ENCODE results near the gene EIF3A. TPM values are rescaled to one million over a fixed set of nuclear protein-coding genes. Genes with fewer than 3 reads are reported as not detected.

The EIF3A gene
- total and polyA plus RNA-seq, 4 donors, result 46.9 to 95.1 (median 71.7) TPM

- 92 to 94% methylated on average over 9 of the region's 9 CpGs for WGBS, 2 donors
- Histone ChIP-seq H3K4me3 (ENCODE audit: low read length in 2 of 2) (no peak overlapping the region), H3K4me1 (ENCODE audit: control insufficient read depth in 1 of 2, insufficient read depth in 2 of 2, low read length in 2 of 2) (no peaks in the 10 kb centered on the region), H3K27me3 (ENCODE audit: control insufficient read depth in 1 of 2, insufficient read depth in 2 of 2, low read length in 1 of 2) (no peaks in the 10 kb centered on the region), H3K36me3 (ENCODE audit: control insufficient read depth in 1 of 2, insufficient read depth in 2 of 2, low read length in 1 of 2) (peaks cover 2 to 9% of the 10 kb centered on the region in 2 donors), H3K27ac (ENCODE audit: low read depth in 1 of 2, low read length in 2 of 2) (no peak overlapping the region), H3K9me3 (ENCODE audit: control insufficient read depth, low read length) (no peaks in the 10 kb centered on the region)
- DNase-seq, result no peak
- intact Hi-C loops (cut with DNase I), result no loop called here
- no peak for ATAC-seq (ENCODE audit: low FRiP score)
Measured at GRCh38 chr10:119070395-119071165, 10.0 kb downstream of the EIF3A start.

GRCh38 chr10:119061926-119062325, 18.7 kb downstream of the EIF3A start:
- peaks cover 9 to 18% of the 10 kb centered on the region in 2 donors for H3K36me3 ChIP-seq (ENCODE audit: control insufficient read depth in 1 of 2, insufficient read depth in 2 of 2, low read length in 1 of 2)
- intact Hi-C loops (cut with DNase I), result no loop called here
- no peaks in the 10 kb centered on the region for H3K9me3 ChIP-seq (ENCODE audit: control insufficient read depth, low read length)
- H3K4me3 ChIP-seq (ENCODE audit: low read length in 2 of 2), result no peak overlapping the region
- H3K27ac ChIP-seq (ENCODE audit: low read depth in 1 of 2, low read length in 2 of 2), result no peak overlapping the region
- no peak for DNase-seq
- H3K4me1 ChIP-seq (ENCODE audit: control insufficient read depth in 1 of 2, insufficient read depth in 2 of 2, low read length in 2 of 2), result peaks cover 0 to 2% of the 10 kb centered on the region in 2 donors
- no peak for ATAC-seq (ENCODE audit: low FRiP score)
- H3K27me3 ChIP-seq (ENCODE audit: control insufficient read depth in 1 of 2, insufficient read depth in 2 of 2, low read length in 1 of 2), result no peaks in the 10 kb centered on the region
- 77 to 80% methylated on average over 2 of the region's 2 CpGs for WGBS, 2 donors

- Histone ChIP-seq H3K4me1 (ENCODE audit: control insufficient read depth in 1 of 2, insufficient read depth in 2 of 2, low read length in 2 of 2) (peaks cover 0 to 2% of the 10 kb centered on the region in 2 donors), H3K27me3 (ENCODE audit: control insufficient read depth in 1 of 2, insufficient read depth in 2 of 2, low read length in 1 of 2) (no peaks in the 10 kb centered on the region), H3K9me3 (ENCODE audit: control insufficient read depth, low read length) (no peaks in the 10 kb centered on the region), H3K36me3 (ENCODE audit: control insufficient read depth in 1 of 2, insufficient read depth in 2 of 2, low read length in 1 of 2) (peaks cover 9 to 18% of the 10 kb centered on the region in 2 donors), H3K4me3 (ENCODE audit: low read length in 2 of 2) (no peak overlapping the region), H3K27ac (ENCODE audit: low read depth in 1 of 2, low read length in 2 of 2) (no peak overlapping the region)
- DNase-seq (no peak), ATAC-seq (ENCODE audit: low FRiP score) (no peak)
- intact Hi-C loops (cut with DNase I), result no loop called here
- WGBS, 2 donors, result 68 to 75% methylated on average over 1 of the region's 1 CpG
Measured at GRCh38 chr10:119061352-119061751, 19.3 kb downstream of the EIF3A start.

GRCh38 chr10:119060107-119060506, 20.5 kb downstream of the EIF3A start:
- no peak overlapping the region for H3K27ac ChIP-seq (ENCODE audit: low read depth in 1 of 2, low read length in 2 of 2)
- no peaks in the 10 kb centered on the region for H3K27me3 ChIP-seq (ENCODE audit: control insufficient read depth in 1 of 2, insufficient read depth in 2 of 2, low read length in 1 of 2)
- peaks cover 8 to 9% of the 10 kb centered on the region in 2 donors for H3K36me3 ChIP-seq (ENCODE audit: control insufficient read depth in 1 of 2, insufficient read depth in 2 of 2, low read length in 1 of 2)
- ATAC-seq (ENCODE audit: low FRiP score), result no peak
- H3K4me1 ChIP-seq (ENCODE audit: control insufficient read depth in 1 of 2, insufficient read depth in 2 of 2, low read length in 2 of 2), result peaks cover 0 to 2% of the 10 kb centered on the region in 2 donors
- no peak for DNase-seq
- WGBS, 2 donors, result 79 to 85% methylated on average over 1 of the region's 1 CpG
- no peak overlapping the region for H3K4me3 ChIP-seq (ENCODE audit: low read length in 2 of 2)
- no peaks in the 10 kb centered on the region for H3K9me3 ChIP-seq (ENCODE audit: control insufficient read depth, low read length)
- intact Hi-C loops (cut with DNase I), result no loop called here

GRCh38 chr10:119059557-119059956, 21.1 kb downstream of the EIF3A start:
- ATAC-seq (ENCODE audit: low FRiP score) (no peak), DNase-seq (no peak)
- Histone ChIP-seq H3K4me1 (ENCODE audit: control insufficient read depth in 1 of 2, insufficient read depth in 2 of 2, low read length in 2 of 2) (peaks cover 0 to 2% of the 10 kb centered on the region in 2 donors), H3K27me3 (ENCODE audit: control insufficient read depth in 1 of 2, insufficient read depth in 2 of 2, low read length in 1 of 2) (no peaks in the 10 kb centered on the region), H3K4me3 (ENCODE audit: low read length in 2 of 2) (no peak overlapping the region), H3K36me3 (ENCODE audit: control insufficient read depth in 1 of 2, insufficient read depth in 2 of 2, low read length in 1 of 2) (peaks cover 7 to 11% of the 10 kb centered on the region in 2 donors), H3K9me3 (ENCODE audit: control insufficient read depth, low read length) (no peaks in the 10 kb centered on the region), H3K27ac (ENCODE audit: low read depth in 1 of 2, low read length in 2 of 2) (no peak overlapping the region)
- intact Hi-C loops (cut with DNase I), result no loop called here
- 76 to 78% methylated on average over 4 of the region's 4 CpGs for WGBS, 2 donors

- ATAC-seq (ENCODE audit: low FRiP score), result no peak
- intact Hi-C loops (cut with DNase I), result no loop called here
- 86 to 87% methylated on average over 11 of the region's 11 CpGs for WGBS, 2 donors
- no peak overlapping the region for H3K27ac ChIP-seq (ENCODE audit: low read depth in 1 of 2, low read length in 2 of 2)
- H3K4me1 ChIP-seq (ENCODE audit: control insufficient read depth in 1 of 2, insufficient read depth in 2 of 2, low read length in 2 of 2), result peaks cover 0 to 2% of the 10 kb centered on the region in 2 donors
- peaks cover 8 to 14% of the 10 kb centered on the region in 2 donors for H3K36me3 ChIP-seq (ENCODE audit: control insufficient read depth in 1 of 2, insufficient read depth in 2 of 2, low read length in 1 of 2)
- no peak for DNase-seq
- H3K27me3 ChIP-seq (ENCODE audit: control insufficient read depth in 1 of 2, insufficient read depth in 2 of 2, low read length in 1 of 2), result no peaks in the 10 kb centered on the region
- H3K4me3 ChIP-seq (ENCODE audit: low read length in 2 of 2), result no peak overlapping the region
- H3K9me3 ChIP-seq (ENCODE audit: control insufficient read depth, low read length), result no peaks in the 10 kb centered on the region
Measured at GRCh38 chr10:119058010-119058409, 22.6 kb downstream of the EIF3A start.

- DNase-seq (no peak), ATAC-seq (ENCODE audit: low FRiP score) (no peak)
- peaks cover 11 to 21% of the 10 kb centered on the region in 2 donors for H3K36me3 ChIP-seq (ENCODE audit: control insufficient read depth in 1 of 2, insufficient read depth in 2 of 2, low read length in 1 of 2)
- peaks cover 0 to 2% of the 10 kb centered on the region in 2 donors for H3K4me1 ChIP-seq (ENCODE audit: control insufficient read depth in 1 of 2, insufficient read depth in 2 of 2, low read length in 2 of 2)
- intact Hi-C loops (cut with DNase I), result no loop called here
- WGBS, 2 donors, result 84 to 85% methylated on average over 1 of the region's 1 CpG
- no peaks in the 10 kb centered on the region for H3K9me3 ChIP-seq (ENCODE audit: control insufficient read depth, low read length)
- H3K27ac ChIP-seq (ENCODE audit: low read depth in 1 of 2, low read length in 2 of 2), result no peak overlapping the region
- no peak overlapping the region for H3K4me3 ChIP-seq (ENCODE audit: low read length in 2 of 2)
- H3K27me3 ChIP-seq (ENCODE audit: control insufficient read depth in 1 of 2, insufficient read depth in 2 of 2, low read length in 1 of 2), result no peaks in the 10 kb centered on the region
Measured at GRCh38 chr10:119055472-119055871, 25.1 kb downstream of the EIF3A start.

GRCh38 chr10:119051775-119052174, 28.8 kb downstream of the EIF3A start:
- H3K4me3 ChIP-seq (ENCODE audit: low read length in 2 of 2), result no peak overlapping the region
- no peak for ATAC-seq (ENCODE audit: low FRiP score)
- peaks cover 8 to 17% of the 10 kb centered on the region in 2 donors for H3K36me3 ChIP-seq (ENCODE audit: control insufficient read depth in 1 of 2, insufficient read depth in 2 of 2, low read length in 1 of 2)
- intact Hi-C loops (cut with DNase I), result no loop called here
- no peak overlapping the region for H3K27ac ChIP-seq (ENCODE audit: low read depth in 1 of 2, low read length in 2 of 2)
- no peaks in the 10 kb centered on the region for H3K4me1 ChIP-seq (ENCODE audit: control insufficient read depth in 1 of 2, insufficient read depth in 2 of 2, low read length in 2 of 2)
- DNase-seq, result no peak
- no peaks in the 10 kb centered on the region for H3K27me3 ChIP-seq (ENCODE audit: control insufficient read depth in 1 of 2, insufficient read depth in 2 of 2, low read length in 1 of 2)
- 77 to 87% methylated on average over 3 of the region's 3 CpGs for WGBS, 2 donors
- no peaks in the 10 kb centered on the region for H3K9me3 ChIP-seq (ENCODE audit: control insufficient read depth, low read length)

GRCh38 chr10:119049777-119050176, 30.8 kb downstream of the EIF3A start:
- DNase-seq (no peak), ATAC-seq (ENCODE audit: low FRiP score) (no peak)
- Histone ChIP-seq H3K9me3 (ENCODE audit: control insufficient read depth, low read length) (no peaks in the 10 kb centered on the region), H3K4me1 (ENCODE audit: control insufficient read depth in 1 of 2, insufficient read depth in 2 of 2, low read length in 2 of 2) (no peaks in the 10 kb centered on the region), H3K27me3 (ENCODE audit: control insufficient read depth in 1 of 2, insufficient read depth in 2 of 2, low read length in 1 of 2) (no peaks in the 10 kb centered on the region), H3K27ac (ENCODE audit: low read depth in 1 of 2, low read length in 2 of 2) (no peak overlapping the region), H3K4me3 (ENCODE audit: low read length in 2 of 2) (no peak overlapping the region), H3K36me3 (ENCODE audit: control insufficient read depth in 1 of 2, insufficient read depth in 2 of 2, low read length in 1 of 2) (peaks cover 9 to 17% of the 10 kb centered on the region in 2 donors)
- 96% methylated on average over 14 of the region's 14 CpGs for WGBS, 2 donors
- intact Hi-C loops (cut with DNase I), result no loop called here

Measured in aorta (tissue), 5 donors.